ENCODE measurements around the gene AGXT.

Gene AGXT

GRCh38 chr2:240899468-240899865 is 30.8 kb downstream of the AGXT start:
- no peak for DNase-seq

- no peak for DNase-seq
Measured at GRCh38 chr2:240900141-240900860, 31.7 kb downstream of the AGXT start.

- DNase-seq, result no peak
Measured at GRCh38 chr2:240901986-240902614, 33.5 kb downstream of the AGXT start.

GRCh38 chr2:240902615-240903041 is 34.0 kb downstream of the AGXT start:
- DNase-seq, result no peak

GRCh38 chr2:240903191-240904060 is 34.8 kb downstream of the AGXT start:
- DNase-seq, result no peak

- DNase-seq, result no peak
Measured at GRCh38 chr2:240904216-240905175, 35.9 kb downstream of the AGXT start.

GRCh38 chr2:240905176-240905781 is 36.7 kb downstream of the AGXT start:
- no peak for DNase-seq

- no peak for DNase-seq
Measured at GRCh38 chr2:240906141-240906910, 37.7 kb downstream of the AGXT start, which contains the start of gene CROCC2. TSS of gene CROCC2 (plus strand) at chr2:240906336. CDS start at chr2:240906514, 178 bp downstream.

- no peak for DNase-seq
Measured at GRCh38 chr2:240906911-240907590, 38.4 kb downstream of the AGXT start.

- no peak for DNase-seq
Measured at GRCh38 chr2:240909216-240909974, 40.8 kb downstream of the AGXT start.

GRCh38 chr2:240911641-240912265 is 43.1 kb downstream of the AGXT start:
- no peak for DNase-seq

GRCh38 chr2:240912878-240913809 is 44.5 kb downstream of the AGXT start:
- DNase-seq, result no peak

GRCh38 chr2:240913810-240914644 is 45.4 kb downstream of the AGXT start:
- DNase-seq, result peak; percentile 52

GRCh38 chr2:240914645-240915525 is 46.3 kb downstream of the AGXT start:
- no peak for DNase-seq

GRCh38 chr2:240915526-240916341 is 47.1 kb downstream of the AGXT start:
- DNase-seq, result no peak

All from midbrain (tissue), 1 donor.